Thyroid gland (tissue), 4 donors: ENCODE results near the gene ZDHHC5. TPM values are rescaled to one million over a fixed set of nuclear protein-coding genes. Genes with fewer than 3 reads are reported as not detected.

ENCODE experiments used
- DNase-seq, 2 donors: peaks; one replicate each; pipeline ENCODE4 v3.0.0-alpha.2; 2019
- H3K27ac ChIP-seq, 3 donors: fragments of 200-600 bp; sonication (generic); 1 replicate in 2 of 3; 2 replicates in 1 of 3; pipeline ENCODE4 v1.5.1; 2016 to 2019; ENCODE audit warnings: mild to moderate bottlenecking in 1 of 3, moderate library complexity in 1 of 3
- H3K27me3 ChIP-seq: fragments of 200-600 bp; sonication (generic); one replicate; pipeline ENCODE4 v1.5.1; 2019
- H3K36me3 ChIP-seq, 2 donors: fragments of 200-600 bp; sonication (generic); one replicate each; pipeline ENCODE4 v1.5.1; 2016 to 2019
- H3K4me1 ChIP-seq, 2 donors: fragments of 200-600 bp; sonication (generic); one replicate each; pipeline ENCODE4 v1.5.1; 2017 to 2019
- H3K4me3 ChIP-seq, 3 donors: fragments of 200-600 bp; sonication (generic); replicated peaks in 1 of 3; 1 replicate in 2 of 3; 2 replicates in 1 of 3; pipeline ENCODE4 v1.5.1; 2016; ENCODE audit warnings: mild to moderate bottlenecking in 1 of 3
- H3K9me3 ChIP-seq: fragments of 200-600 bp; sonication (generic); one replicate; pipeline ENCODE4 v1.5.1; 2017
- CTCF ChIP-seq, 6 experiments: fragments of 200-600 bp in 3 of 6; fragments of 450-650 bp in 3 of 6; sonication (generic) in 3 of 6; IDR thresholded peaks; one replicate each; pipeline ENCODE4 v1.5.1; 2016 to 2019; ENCODE audit warnings: antibody characterized with exemption in 6 of 6, mild to moderate bottlenecking in 2 of 6, inconsistent platforms in 1 of 6, moderate library complexity in 1 of 6
- POLR2A ChIP-seq, 2 donors: fragments of 450-650 bp; IDR thresholded peaks; one replicate each; pipeline ENCODE4 v1.6.1; 2017; ENCODE audit warnings: antibody characterized with exemption in 2 of 2, mild to moderate bottlenecking in 2 of 2, moderate library complexity in 1 of 2
- WGBS, 2 donors: methylation state at CpG; one replicate each; pipeline ENCODE4 v1.1.5; 2017; 5-methylcytosine and 5-hydroxymethylcytosine counted together
- intact Hi-C: fragments of 100-400 bp; cut with DNase I; formaldehyde crosslinking; loops from one replicate; pipeline ENCODE4 v1.15.1; 2023
- total RNA-seq, 4 donors: library from RNA; depleted of rRNA; stranded (reverse); fragments of >200 nt; gene quantifications; one replicate each; pipeline ENCODE4 v1.2.3, GENCODE V29; 2016

ZDHHC5 gene
- total RNA-seq, 4 donors from 2014 or later: 55.5 to 77.5 (median 71.6) TPM

DNA sequence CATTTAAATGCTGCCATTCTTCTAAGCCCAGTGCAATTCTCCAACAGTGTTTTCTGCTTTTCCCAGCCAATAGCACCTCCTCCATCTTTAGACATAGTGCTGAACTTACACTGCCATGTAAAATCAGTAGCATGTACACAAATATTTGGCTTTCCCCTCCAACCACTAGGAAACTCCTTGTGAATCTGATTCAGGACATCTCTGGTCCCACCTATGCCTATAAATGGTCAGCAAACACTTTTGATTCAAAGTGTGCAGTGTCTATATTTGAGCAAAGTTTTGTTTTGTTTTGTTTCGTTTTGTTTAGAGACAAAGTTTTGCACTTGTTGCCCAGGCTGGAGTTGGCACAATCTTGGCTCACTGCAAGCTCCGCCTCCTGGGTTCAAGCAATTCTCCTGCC, 43.0 kb upstream of the ZDHHC5 start:
- Histone ChIP-seq H3K27ac (no peak overlapping the region), H3K36me3 (no peaks in the 10 kb centered on the region), H3K27me3 (no peaks in the 10 kb centered on the region), H3K4me3 (no peak overlapping the region), H3K9me3 (no peaks in the 10 kb centered on the region), H3K4me1 (no peaks in the 10 kb centered on the region)
- DNase-seq: no peak
- TF ChIP-seq CTCF (IDR thresholded peaks at IDR 0.05): no peak
- no peak for TF ChIP-seq POLR2A (IDR thresholded peaks at IDR 0.05)
- WGBS, 2 donors: 90 to 91% methylated on average over 2 of the region's 2 CpGs
- intact Hi-C loops: no loop called here

DNA sequence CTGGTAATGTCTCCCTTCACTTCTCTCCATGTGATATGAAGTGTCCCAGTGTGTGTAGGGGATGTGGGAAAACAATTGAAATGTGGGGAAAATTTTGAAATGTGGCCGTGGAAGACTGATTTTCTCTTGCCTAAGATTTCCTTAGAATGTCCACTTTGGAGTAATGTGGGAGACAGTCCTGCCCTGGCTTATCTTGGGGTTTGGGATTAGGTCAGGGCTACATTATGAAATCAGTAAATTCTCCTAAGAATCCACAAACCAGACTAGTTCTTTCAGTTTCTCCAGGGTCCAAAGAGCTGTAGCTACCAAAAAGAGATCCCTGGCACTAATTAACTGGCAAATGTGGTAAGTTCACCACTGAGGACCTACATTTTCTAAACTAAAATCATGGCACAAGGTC, 41.0 kb upstream of the ZDHHC5 start:
- H3K9me3 ChIP-seq: no peaks in the 10 kb centered on the region
- TF ChIP-seq POLR2A (IDR thresholded peaks at IDR 0.05): no peak
- no peak for TF ChIP-seq CTCF (IDR thresholded peaks at IDR 0.05)
- WGBS, 2 donors: 88 to 90% methylated on average over 1 of the region's 1 CpG
- DNase-seq: no peak
- no peak overlapping the region for H3K4me3 ChIP-seq
- H3K36me3 ChIP-seq: no peaks in the 10 kb centered on the region
- H3K4me1 ChIP-seq: no peaks in the 10 kb centered on the region
- no peak overlapping the region for H3K27ac ChIP-seq
- H3K27me3 ChIP-seq: no peaks in the 10 kb centered on the region
- intact Hi-C loops: no loop called here

- intact Hi-C loops: no loop called here
- Histone ChIP-seq H3K4me1 (no peaks in the 10 kb centered on the region), H3K4me3 (no peak overlapping the region), H3K27ac (no peak overlapping the region), H3K9me3 (no peaks in the 10 kb centered on the region), H3K27me3 (no peaks in the 10 kb centered on the region), H3K36me3 (no peaks in the 10 kb centered on the region)
- no peak for DNase-seq
- WGBS, 2 donors: 22 to 28% methylated on average over 2 of the region's 2 CpGs
- TF ChIP-seq POLR2A (IDR thresholded peaks at IDR 0.05): no peak
Observed at GRCh38 chr11:57630171-57630570, 37.7 kb upstream of the ZDHHC5 start.

DNA sequence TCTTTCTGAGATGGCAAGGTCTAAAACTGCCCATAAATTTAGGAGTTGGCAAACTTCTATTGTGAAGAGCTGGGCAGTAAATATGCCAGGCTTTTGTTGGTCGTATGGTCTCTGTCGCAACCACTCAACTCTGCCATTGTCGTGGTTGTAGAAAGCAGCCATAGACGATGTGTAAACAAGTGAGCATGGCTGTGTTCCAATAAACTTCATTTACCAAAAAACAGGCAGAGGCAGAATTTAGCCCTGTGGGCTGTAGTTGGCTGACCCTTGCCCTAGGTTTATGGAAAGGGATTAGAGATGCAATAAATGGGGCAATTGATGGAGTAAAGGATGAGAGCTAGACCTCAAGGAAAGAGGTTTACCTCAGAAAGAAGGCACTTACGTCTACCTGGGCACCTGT, 35.8 kb upstream of the ZDHHC5 start:
- WGBS, 2 donors: 66 to 79% methylated on average over 5 of the region's 5 CpGs
- TF ChIP-seq CTCF (IDR thresholded peaks at IDR 0.05) (no peak), POLR2A (IDR thresholded peaks at IDR 0.05) (no peak)
- Histone ChIP-seq H3K27me3 (no peaks in the 10 kb centered on the region), H3K9me3 (no peaks in the 10 kb centered on the region), H3K4me1 (no peaks in the 10 kb centered on the region), H3K4me3 (no peak overlapping the region), H3K27ac (no peak overlapping the region), H3K36me3 (no peaks in the 10 kb centered on the region)
- intact Hi-C loops: no loop called here
- no peak for DNase-seq

GRCh38 chr11:57633394-57634070, 34.4 kb upstream of the ZDHHC5 start:
- DNase-seq: no peak
- WGBS, 2 donors: 69 to 76% methylated on average over 6 of the region's 6 CpGs
- no peaks in the 10 kb centered on the region for H3K27me3 ChIP-seq
- H3K36me3 ChIP-seq: no peaks in the 10 kb centered on the region
- no peak overlapping the region for H3K27ac ChIP-seq
- peaks cover 4 to 6% of the 10 kb centered on the region in 2 donors for H3K4me1 ChIP-seq
- TF ChIP-seq POLR2A (IDR thresholded peaks at IDR 0.05) (no peak), CTCF (IDR thresholded peaks at IDR 0.05) (no peak)
- no peaks in the 10 kb centered on the region for H3K9me3 ChIP-seq
- intact Hi-C loops: no loop called here
- no peak overlapping the region for H3K4me3 ChIP-seq
